HG02840 (cell line): ENCODE results near the gene TMEM266.
A peak's percentile ranks its signal among the peaks of the same experiment; 100 is the strongest.

ENCODE experiments used
- ATAC-seq: cut with Tn5 transposase; IDR thresholded peaks from one replicate; pipeline ENCODE4 v1.9.1; 2021; ENCODE audit warnings: mild to moderate bottlenecking, moderate library complexity, moderate number of reproducible peaks; ENCODE audit not compliant: unreplicated experiment, low FRiP score

TMEM266 gene

GRCh38 chr15:76178296-76179000 is 118.7 kb downstream of the TMEM266 start:
- no peak for ATAC-seq

- no peak for ATAC-seq
Measured at GRCh38 chr15:76179023-76179422, 119.2 kb downstream of the TMEM266 start.

DNA sequence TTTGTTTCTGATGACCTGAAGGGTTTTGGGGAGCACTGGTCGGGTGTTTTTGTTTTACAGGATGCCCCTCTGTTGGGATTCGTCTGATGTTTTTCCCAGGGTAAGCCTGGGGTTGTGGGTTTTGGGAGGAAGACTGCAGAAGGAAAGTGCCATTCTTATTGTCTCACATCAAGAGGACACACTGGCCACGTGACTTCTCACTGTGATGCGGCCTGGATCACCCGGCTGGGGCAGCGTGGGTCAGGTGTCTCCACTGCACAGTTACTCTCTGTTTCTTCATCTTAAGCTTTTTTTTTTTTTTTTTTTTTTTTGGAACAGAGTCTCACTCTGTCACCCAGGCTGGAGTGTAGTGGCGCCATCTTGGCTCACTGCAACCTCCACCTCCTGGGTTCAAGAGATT is 120.5 kb downstream of the TMEM266 start:
- no peak for ATAC-seq

DNA sequence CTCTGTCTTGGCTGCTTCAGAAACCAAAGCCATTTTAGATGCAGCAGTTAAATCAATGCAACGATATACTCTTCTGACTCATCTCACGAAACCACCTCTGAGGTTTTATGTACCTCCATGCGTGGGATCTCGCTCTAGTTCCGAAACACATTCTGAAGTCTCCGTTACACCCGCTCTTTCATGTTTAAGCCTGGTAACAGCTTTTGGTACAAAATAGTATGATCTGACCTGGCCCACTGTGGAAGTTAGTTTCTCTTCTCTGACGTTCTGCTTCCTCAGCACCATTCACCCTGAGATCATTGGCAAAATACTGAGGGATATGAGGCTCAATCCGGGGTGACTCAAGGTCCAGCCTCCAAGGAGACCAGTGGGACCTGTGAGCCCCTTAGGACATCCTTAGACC is 121.9 kb downstream of the TMEM266 start:
- ATAC-seq = no peak

GRCh38 chr15:76183930-76184649 is 124.3 kb downstream of the TMEM266 start:
- ATAC-seq = no peak

GRCh38 chr15:76184650-76185035 is 124.9 kb downstream of the TMEM266 start:
- no peak for ATAC-seq

GRCh38 chr15:76185716-76186115 is 125.9 kb downstream of the TMEM266 start:
- ATAC-seq = no peak

DNA sequence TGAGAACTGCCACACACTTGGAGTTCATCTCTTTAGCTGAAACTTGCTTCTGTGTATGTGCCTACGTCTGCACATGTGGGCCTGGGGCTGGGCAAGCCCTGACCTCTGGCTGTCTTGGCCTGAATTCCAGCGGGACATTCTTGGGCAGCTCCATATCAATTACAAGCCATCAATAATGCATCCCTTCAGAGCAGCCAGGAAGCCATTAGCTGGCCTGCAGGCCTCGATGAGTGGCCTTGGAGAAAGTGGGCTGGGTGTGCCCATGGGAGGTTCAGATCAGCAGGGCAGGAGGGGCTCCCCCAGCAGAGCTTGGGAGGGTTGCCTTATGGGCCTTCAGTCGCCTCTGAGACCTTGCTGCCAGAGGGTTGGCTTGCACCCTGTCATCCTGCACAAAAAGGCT is 127.4 kb downstream of the TMEM266 start:
- ATAC-seq = no peak

- no peak for ATAC-seq
Measured at GRCh38 chr15:76189106-76189505, 129.3 kb downstream of the TMEM266 start.

GRCh38 chr15:76190070-76190564 is 130.3 kb downstream of the TMEM266 start:
- ATAC-seq = no peak

- ATAC-seq = peak; percentile 57
Measured at GRCh38 chr15:76190751-76191538, 131.2 kb downstream of the TMEM266 start.

DNA sequence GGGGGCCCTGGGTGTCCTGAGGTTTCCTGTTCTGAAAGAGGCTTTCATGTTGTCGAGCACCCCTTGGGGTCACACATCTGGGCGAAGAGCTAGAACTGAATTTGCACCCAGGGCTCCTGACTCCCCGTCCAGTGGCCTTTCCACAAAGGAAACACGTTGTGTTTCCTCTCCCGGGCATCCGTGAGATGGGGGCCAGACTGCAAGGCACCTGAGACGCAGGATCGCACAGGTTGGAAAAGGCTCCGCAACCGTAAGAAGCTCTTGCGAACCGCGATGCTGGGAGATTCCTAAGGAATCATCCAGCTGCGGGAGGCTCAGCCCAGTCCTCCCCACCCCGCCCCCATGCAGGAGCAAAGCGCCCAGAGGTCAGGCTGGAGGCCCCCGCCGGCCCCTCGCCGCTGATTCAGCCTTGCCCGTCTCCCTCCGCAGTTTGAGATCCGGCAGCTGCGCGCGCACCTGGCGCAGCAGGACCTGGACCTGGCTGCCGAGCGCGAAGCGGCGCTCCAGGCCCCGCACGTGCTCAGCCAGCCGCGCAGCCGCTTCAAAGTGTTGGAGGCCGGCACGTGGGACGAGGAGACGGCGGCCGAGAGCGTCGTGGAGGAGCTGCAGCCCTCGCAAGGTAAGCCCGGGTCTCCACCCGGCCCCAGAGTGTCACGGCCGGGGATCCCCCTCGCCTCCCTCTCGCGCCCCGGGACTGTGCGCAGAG is 131.9 kb downstream of the TMEM266 start:
- no peak for ATAC-seq

GRCh38 chr15:76192715-76193114 is 132.9 kb downstream of the TMEM266 start:
- ATAC-seq = no peak

DNA sequence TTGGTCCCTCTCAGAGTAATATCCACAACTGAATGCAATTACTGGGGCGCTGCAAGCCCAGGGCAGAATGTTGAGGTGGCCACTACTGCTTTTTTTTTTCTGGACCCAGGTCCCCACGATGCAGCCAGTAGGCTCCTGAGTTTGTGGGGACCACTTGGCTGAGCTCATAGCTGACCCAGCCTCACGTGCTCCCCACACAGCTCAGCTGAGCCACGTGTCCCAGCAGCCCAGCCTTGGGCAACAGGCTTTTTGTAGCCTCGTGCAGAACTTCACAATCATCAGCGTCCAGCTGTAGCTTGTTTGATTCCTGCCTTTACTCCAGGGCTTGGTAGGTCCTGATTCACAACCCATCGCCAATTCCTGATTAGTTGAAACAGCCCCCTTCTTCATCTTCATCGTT is 134.1 kb downstream of the TMEM266 start:
- no peak for ATAC-seq

DNA sequence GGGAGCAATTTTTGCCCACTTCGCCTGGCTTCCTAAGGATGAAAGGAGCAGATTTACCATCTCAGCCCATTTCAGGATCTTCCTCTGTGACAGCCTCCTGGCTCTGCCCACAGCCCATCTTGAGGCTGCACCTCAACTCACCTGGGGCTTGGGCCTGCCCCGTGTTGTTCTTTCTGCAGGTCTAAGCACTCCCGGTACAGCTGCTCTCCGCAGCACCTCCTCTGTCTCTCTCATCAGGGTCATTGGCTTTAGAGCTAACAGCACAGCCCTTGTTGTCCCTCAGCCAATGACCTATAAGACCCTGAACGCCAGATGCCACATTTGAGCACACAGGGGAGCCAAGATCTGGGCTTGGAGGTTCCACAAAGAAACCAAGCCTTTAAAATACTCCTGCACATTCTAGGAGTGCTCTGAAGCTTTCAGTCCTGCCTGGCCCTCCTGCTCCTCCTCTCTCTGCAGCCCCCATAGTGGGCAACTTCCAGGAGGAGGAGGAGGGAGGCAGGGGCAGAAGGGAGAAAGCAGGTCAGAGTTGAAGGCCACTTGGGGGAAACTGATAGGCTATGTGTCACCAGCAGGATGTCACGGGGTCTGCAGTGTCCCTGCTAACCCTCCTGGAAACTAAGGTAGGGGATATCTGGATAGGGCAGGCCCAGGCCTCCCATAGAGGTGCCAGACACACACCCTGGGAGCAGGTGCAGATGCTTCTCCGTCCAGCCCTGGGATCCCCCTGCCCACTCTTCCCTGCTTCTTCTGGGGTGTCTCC is 135.9 kb downstream of the TMEM266 start:
- ATAC-seq = no peak

DNA sequence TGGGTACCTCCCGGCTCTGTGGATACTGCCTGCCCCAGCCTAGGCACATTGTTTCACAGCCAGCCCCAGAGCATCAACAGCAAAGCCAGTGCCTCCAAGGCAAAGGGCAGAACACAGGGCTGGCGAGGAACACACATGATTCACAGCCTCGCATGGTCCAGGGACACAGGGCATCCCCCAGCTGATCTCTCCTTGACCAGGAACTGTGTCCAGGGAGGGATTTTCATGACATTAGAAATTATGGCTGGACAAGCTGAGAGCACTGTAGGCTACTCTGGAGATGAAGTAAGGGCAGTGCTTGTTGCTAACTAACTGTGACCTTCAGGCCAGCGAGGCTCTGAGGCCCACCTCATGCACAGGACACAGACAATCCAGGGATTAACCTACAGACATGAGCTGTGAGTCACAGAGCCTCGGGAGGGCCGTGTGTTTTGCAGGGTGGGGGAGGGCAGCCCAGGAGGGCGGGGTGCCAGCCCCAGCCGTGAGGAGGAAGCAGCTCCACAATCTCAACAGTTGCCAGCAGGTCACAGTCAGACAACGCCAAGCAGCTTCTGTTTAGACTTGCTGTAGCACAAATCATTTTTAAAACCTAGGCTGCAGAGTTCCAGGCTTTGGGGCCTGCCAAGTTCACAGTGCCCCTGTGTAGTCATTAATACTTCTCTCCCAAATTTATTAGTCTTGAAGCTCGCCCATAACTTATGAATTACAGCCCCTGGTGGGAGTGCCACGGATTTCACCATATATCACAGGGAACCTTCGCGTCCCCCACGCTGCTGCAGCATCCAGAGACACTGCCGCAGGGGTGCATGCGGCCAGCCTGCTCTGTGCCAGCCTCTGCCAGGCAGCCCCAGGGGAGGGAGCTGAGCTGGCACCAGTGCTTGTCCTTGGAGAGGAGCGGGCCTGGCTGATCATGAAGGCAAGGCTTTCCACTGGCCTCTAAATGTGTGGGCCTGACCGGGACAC is 136.8 kb downstream of the TMEM266 start:
- ATAC-seq = no peak

DNA sequence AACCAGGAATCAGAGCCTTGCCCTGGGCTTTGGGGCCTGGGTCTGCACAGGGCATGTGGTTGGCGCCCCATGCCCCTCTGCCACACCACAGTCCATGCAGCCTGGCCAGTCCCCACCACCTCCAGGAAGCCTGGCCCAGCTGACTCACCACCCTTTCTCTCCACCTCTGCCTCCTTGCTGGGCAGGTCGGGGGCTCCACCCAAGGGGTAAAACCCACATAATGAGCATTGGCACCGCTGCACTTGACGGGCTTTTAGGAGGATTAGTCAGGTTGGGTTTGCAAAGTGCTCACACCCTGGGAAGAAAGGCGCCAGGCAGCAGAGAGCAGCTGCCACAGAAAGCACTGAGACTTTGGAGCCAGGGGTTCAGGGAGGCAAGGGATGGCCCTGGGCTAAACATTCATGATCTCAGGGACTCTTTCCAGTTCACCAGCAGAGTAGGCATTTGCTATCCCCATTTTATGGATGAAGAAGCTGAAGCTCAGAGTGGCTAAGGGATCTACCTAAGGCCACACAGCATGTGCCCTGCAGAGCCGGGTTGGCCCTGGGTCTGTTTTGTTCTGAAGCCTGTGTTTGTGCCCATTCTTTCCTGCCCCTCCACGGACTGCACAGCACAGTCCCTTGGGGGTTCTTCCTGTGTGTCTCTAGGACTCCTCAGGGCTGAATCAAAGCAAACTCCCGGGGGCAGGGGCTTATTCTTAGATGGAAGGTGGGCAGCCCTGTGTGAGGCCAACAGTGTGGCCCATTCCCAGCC is 138.1 kb downstream of the TMEM266 start:
- no peak for ATAC-seq
